Peyer's patch (tissue), 4 donors: ENCODE measurements around the gene BNIP5.

Experiments
- POLR2A ChIP-seq, 2 donors: fragments of 450-650 bp; IDR thresholded peaks; one replicate each; pipeline ENCODE4 v1.5.1; 2017; ENCODE audit warnings: antibody characterized with exemption in 2 of 2, mild to moderate bottlenecking in 2 of 2, moderate library complexity in 2 of 2
- TF ChIP-seq, protein P1 (sequence below), 6 experiments: fragments of 450-650 bp in 4 of 6; fragments of 200-600 bp in 2 of 6; sonication (generic) in 1 of 6; IDR thresholded peaks; one replicate each; pipeline ENCODE4 v1.5.1; 2017 to 2019; ENCODE audit warnings: antibody characterized with exemption in 6 of 6, mild to moderate bottlenecking in 3 of 6, moderate library complexity in 1 of 6

DNA sequence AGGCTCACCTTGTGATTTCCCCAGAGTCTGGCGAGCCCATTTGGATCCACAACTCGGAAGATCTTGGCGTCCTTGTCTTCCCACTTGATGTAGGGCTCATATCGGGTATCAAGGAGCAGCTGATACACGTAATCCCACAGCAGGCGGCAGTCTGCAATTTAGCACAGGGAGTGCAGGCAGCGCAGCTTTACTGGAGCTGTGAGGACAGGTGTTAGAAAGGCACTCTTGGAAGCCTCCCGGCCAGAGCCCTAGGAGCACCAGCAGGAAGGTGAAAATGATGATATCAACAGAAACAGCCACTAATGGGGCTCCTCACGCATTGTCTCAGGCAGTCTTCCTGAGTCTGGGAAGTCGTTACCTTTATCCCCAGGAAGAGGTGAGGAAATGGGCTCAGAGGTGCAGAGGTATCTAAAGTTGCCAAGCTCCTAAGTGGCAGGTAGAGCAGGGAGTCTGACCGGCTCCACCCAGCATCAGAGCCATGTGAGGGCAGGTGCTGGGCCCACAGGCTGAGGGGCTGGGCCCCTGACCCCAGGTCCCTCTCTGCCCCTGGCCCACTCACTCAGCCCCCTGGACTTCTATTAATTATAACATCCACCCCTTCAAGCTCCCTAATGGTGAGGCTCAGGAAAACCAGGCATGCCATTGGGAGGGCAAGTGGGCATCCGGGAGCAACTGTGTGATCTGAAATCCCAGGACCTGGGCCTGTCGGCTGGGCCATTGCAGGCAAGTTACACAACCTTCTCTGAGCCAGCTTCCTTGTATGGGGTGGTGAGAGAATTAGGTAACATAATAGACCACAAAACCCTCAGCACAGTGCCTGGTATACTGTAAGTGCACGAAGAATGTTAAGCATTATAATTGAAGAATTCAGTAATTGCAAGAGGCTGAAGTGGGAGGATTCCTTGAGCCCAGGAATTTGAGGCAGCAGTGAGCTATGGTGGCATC, 32.5 kb upstream of the BNIP5 start:
- TF ChIP-seq, protein P1, sequence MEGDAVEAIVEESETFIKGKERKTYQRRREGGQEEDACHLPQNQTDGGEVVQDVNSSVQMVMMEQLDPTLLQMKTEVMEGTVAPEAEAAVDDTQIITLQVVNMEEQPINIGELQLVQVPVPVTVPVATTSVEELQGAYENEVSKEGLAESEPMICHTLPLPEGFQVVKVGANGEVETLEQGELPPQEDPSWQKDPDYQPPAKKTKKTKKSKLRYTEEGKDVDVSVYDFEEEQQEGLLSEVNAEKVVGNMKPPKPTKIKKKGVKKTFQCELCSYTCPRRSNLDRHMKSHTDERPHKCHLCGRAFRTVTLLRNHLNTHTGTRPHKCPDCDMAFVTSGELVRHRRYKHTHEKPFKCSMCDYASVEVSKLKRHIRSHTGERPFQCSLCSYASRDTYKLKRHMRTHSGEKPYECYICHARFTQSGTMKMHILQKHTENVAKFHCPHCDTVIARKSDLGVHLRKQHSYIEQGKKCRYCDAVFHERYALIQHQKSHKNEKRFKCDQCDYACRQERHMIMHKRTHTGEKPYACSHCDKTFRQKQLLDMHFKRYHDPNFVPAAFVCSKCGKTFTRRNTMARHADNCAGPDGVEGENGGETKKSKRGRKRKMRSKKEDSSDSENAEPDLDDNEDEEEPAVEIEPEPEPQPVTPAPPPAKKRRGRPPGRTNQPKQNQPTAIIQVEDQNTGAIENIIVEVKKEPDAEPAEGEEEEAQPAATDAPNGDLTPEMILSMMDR (IDR thresholded peaks at IDR 0.05) = no peak
- no peak for TF ChIP-seq POLR2A (IDR thresholded peaks at IDR 0.05)
